ENCODE measurements around the gene MAD1L1. TPM values are rescaled to one million over a fixed set of nuclear protein-coding genes. Genes with fewer than 3 reads are reported as not detected.

MAD1L1 gene
- total RNA-seq, 1 experiment from 2014 or later = 50.8 TPM

DNA sequence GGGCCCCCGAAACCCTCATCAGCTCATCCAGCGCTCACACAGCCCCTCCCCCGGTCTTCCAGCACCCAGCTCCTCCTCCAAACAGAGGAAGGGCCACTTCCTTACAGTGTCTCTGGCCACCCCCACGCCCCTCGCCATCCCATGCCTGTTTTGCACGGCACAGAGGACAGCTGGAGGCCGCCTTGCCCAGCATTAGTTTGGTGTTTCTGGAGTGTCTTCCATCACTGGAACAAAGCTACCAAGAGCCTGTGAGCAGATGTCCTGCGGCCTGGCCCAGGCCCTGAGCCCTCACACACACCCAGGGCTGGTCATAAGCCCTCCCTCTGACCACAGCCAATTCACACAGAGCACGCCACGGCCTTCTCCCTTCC, 82.3 kb downstream of the MAD1L1 start:
- Histone ChIP-seq H3K27ac (no peak overlapping the region), H3K79me2 (ENCODE audit: low read depth) (no peaks in the 10 kb centered on the region), H3K9me3 (ENCODE audit: insufficient read depth, low read depth) (no peaks in the 10 kb centered on the region), H3K4me3 (no peak overlapping the region), H3K9me2 (ENCODE audit: insufficient read depth) (no peaks in the 10 kb centered on the region), H3K4me1 (replicated peaks; ENCODE audit: insufficient read depth) (no peaks in the 10 kb centered on the region), H2AFZ (no peak overlapping the region), H3F3A (ENCODE audit: insufficient read depth, low read depth) (no peaks in the 10 kb centered on the region), H3K4me2 (no peak overlapping the region), H4K20me1 (ENCODE audit: insufficient read depth) (peaks cover 18% of the 10 kb centered on the region; the same call in 1 of the 2 replicates), H3K27me3 (ENCODE audit: insufficient read depth, low read depth) (no peaks in the 10 kb centered on the region), H3K36me3 (ENCODE audit: low read depth) (no peaks in the 10 kb centered on the region)
- no peak for DNase-seq
- POLR2A ChIA-PET (ENCODE audit: unreplicated experiment) = interaction anchor here (0.6 kb wide), 1 partner anchor 198 kb away, joined by 11 read pairs; no protein-coding TSS in a partner anchor
- no TSS peak for BruUV-seq (replicated peaks)
- no peak for TF ChIP-seq CTCF (conservative IDR thresholded peaks at IDR 0.05)
- no peak for TF ChIP-seq EZH2 (IDR thresholded peaks at IDR 0.05; ENCODE audit: low read depth)
- intact Hi-C loops (cut with micrococcal nuclease; ENCODE audit: unreplicated experiment) = no loop called here
- CTCF ChIA-PET = no interaction called here

DNA sequence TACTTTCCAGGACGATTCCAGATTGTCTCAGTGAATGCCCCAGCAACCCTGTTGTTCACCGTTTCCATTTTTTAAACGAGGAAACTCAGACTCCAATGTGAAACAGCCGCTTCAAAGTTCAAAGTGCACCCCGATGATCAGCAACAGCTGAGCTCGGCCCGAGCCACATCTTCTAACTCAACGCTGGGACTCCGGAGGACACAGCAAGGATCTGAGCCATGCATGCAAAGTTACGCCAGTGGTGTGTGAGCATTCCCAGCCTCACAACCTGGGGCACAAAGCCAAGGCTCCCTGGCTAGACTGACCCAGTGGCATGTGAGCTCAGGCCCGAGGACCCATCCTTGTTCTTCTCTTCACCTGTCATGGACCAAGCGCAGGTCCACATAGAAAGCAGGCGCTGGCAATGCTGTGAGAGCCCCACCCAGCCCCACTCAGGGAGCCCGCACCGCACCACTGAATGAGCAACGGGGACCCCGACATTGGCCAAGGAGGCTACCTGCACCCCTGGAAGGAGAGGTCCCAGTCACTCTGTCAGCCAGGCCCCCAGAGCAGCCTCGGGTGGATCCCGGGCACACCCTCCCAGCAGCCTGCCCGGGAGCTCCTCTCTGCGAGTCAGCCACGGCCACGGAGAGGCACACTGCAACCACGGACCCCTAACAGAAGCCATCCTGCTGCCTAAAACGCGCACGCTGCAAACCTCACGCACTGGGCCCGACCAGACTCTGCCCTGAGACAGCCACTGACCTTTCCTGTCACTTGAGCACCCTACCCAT, 82.9 kb downstream of the MAD1L1 start:
- no peaks in the 10 kb centered on the region for H3K9me3 ChIP-seq (ENCODE audit: insufficient read depth, low read depth)
- H3F3A ChIP-seq (ENCODE audit: insufficient read depth, low read depth) = no peaks in the 10 kb centered on the region
- H3K27ac ChIP-seq = no peak overlapping the region
- TF ChIP-seq EZH2 (IDR thresholded peaks at IDR 0.05; ENCODE audit: low read depth) = no peak
- TF ChIP-seq CTCF (conservative IDR thresholded peaks at IDR 0.05) = no peak
- ChIA-PET POLR2A (ENCODE audit: unreplicated experiment) (interaction anchor here (0.6 kb wide), 1 partner anchor 198 kb away, joined by 11 read pairs; no protein-coding TSS in a partner anchor), CTCF (no interaction called here)
- H2AFZ ChIP-seq = no peak overlapping the region
- no peak overlapping the region for H3K4me3 ChIP-seq
- no peaks in the 10 kb centered on the region for H3K36me3 ChIP-seq (ENCODE audit: low read depth)
- H3K4me1 ChIP-seq (replicated peaks; ENCODE audit: insufficient read depth) = no peaks in the 10 kb centered on the region
- intact Hi-C loops (cut with micrococcal nuclease; ENCODE audit: unreplicated experiment) = no loop called here
- H3K9me2 ChIP-seq (ENCODE audit: insufficient read depth) = no peaks in the 10 kb centered on the region
- H3K4me2 ChIP-seq = no peak overlapping the region
- peaks cover 18% of the 10 kb centered on the region; the same call in 1 of the 2 replicates for H4K20me1 ChIP-seq (ENCODE audit: insufficient read depth)
- no TSS peak for BruUV-seq (replicated peaks)
- H3K79me2 ChIP-seq (ENCODE audit: low read depth) = no peaks in the 10 kb centered on the region
- DNase-seq = no peak
- H3K27me3 ChIP-seq (ENCODE audit: insufficient read depth, low read depth) = no peaks in the 10 kb centered on the region

- intact Hi-C loops (cut with micrococcal nuclease; ENCODE audit: unreplicated experiment) = no loop called here
- POLR2A ChIA-PET (ENCODE audit: unreplicated experiment) = no interaction called here
- H4K20me1 ChIP-seq (ENCODE audit: insufficient read depth) = peaks cover 18% of the 10 kb centered on the region; the same call in 1 of the 2 replicates
- no TSS peak for BruUV-seq (replicated peaks)
- H3K27ac ChIP-seq = no peak overlapping the region
- no peak for DNase-seq
- H3K9me3 ChIP-seq (ENCODE audit: insufficient read depth, low read depth) = no peaks in the 10 kb centered on the region
- H3K36me3 ChIP-seq (ENCODE audit: low read depth) = no peaks in the 10 kb centered on the region
- TF ChIP-seq CTCF (conservative IDR thresholded peaks at IDR 0.05) = no peak
- no peak for TF ChIP-seq EZH2 (IDR thresholded peaks at IDR 0.05; ENCODE audit: low read depth)
- no peak overlapping the region for H2AFZ ChIP-seq
- CTCF ChIA-PET = no interaction called here
- no peaks in the 10 kb centered on the region for H3F3A ChIP-seq (ENCODE audit: insufficient read depth, low read depth)
- no peaks in the 10 kb centered on the region for H3K9me2 ChIP-seq (ENCODE audit: insufficient read depth)
- H3K27me3 ChIP-seq (ENCODE audit: insufficient read depth, low read depth) = no peaks in the 10 kb centered on the region
- no peaks in the 10 kb centered on the region for H3K4me1 ChIP-seq (replicated peaks; ENCODE audit: insufficient read depth)
- no peaks in the 10 kb centered on the region for H3K79me2 ChIP-seq (ENCODE audit: low read depth)
- no peak overlapping the region for H3K4me2 ChIP-seq
- no peak overlapping the region for H3K4me3 ChIP-seq
These were observed 83.9 kb downstream of the MAD1L1 start for GRCh38 chr7:2148814-2149213.

All from PC-9 (cell line).